SW 1271 (cell line): Measurements from ENCODE around the gene NEBL.
"Not testable (repeated sequence)": the region's sequence is repeated elsewhere in the genome, so short reads cannot be mapped to it uniquely, and the experiment has no call there.

Experiments
- DNase-seq, 2 experiments: peaks; one replicate each; lab custom pipeline; 2025; lab: John Stamatoyannopoulos, UW

The NEBL gene, protein sequence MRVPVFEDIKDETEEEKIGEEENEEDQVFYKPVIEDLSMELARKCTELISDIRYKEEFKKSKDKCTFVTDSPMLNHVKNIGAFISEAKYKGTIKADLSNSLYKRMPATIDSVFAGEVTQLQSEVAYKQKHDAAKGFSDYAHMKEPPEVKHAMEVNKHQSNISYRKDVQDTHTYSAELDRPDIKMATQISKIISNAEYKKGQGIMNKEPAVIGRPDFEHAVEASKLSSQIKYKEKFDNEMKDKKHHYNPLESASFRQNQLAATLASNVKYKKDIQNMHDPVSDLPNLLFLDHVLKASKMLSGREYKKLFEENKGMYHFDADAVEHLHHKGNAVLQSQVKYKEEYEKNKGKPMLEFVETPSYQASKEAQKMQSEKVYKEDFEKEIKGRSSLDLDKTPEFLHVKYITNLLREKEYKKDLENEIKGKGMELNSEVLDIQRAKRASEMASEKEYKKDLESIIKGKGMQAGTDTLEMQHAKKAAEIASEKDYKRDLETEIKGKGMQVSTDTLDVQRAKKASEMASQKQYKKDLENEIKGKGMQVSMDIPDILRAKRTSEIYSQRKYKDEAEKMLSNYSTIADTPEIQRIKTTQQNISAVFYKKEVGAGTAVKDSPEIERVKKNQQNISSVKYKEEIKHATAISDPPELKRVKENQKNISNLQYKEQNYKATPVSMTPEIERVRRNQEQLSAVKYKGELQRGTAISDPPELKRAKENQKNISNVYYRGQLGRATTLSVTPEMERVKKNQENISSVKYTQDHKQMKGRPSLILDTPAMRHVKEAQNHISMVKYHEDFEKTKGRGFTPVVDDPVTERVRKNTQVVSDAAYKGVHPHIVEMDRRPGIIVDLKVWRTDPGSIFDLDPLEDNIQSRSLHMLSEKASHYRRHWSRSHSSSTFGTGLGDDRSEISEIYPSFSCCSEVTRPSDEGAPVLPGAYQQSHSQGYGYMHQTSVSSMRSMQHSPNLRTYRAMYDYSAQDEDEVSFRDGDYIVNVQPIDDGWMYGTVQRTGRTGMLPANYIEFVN

DNA sequence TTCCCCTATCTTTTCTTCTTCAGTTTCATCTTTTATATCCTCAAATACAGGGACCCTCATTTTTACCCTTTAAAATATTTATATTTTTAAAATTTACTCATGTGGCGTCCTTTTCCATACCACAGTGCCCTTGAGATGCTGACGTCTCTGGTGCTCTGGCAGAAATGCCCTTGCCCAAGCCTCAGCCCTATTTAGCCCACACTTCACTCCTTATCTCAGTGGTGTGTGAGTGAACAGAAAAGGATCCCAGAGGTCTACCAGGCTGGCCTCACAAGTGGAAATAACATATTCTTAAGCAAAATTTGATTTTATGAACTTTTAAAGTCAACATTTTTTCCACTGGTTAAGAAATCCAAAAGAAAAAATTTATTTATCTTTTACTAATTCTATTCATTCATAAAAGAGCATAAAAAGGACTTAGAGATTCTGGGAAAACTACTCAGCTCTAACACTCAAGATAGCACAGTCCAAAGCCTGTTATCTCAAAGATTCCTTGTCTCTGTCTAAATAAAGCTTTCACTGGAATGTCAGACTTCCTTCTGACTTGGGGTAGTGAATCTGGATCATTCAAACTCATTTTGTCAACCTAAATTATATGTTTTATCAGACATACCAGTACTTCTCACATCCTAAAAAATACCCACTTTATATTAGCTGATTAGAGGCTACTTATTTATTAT, at the start of gene NEBL:
NEBL (minus strand) TSS at position 166 of the 680 bp plus-strand sequence; CDS start at position 60, 106 bp downstream.
- DNase-seq = no peak

DNA sequence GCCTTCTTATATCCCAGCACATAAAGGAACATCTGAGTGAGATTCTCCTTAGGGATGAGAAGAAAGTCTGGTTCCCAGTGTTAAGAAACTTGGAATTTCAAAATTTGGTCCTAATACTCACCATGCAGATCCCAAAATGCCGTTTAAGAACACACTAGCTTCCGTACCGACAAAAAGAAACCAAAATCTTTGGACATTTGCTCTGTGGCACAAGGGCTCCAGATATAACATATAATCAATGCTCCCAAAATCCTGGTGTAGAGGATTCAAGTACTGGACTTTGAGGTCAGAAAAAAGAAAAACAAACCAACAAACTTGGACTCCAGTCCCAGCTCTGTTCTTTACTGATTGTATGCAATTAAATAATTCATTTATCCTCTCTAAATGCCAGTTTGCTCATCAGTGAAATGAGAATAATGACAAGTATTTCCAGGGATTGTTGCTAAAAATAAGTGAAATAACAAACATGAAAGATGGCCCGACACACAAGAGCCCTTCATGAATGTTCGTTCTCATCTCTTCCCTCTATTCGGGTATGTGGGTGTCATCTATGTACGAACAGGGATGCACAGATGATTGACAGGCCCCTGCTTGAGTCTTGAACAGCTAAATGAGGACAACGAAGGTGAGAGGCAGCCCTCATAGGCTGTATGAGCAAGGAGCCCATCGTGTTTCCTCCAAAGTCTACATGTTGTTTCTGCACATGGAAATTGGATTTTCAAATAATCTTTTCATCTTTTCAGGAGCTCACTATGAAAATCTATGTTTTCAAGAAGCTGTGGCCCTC, 48.6 kb upstream of the NEBL start:
- no peak for DNase-seq

DNA sequence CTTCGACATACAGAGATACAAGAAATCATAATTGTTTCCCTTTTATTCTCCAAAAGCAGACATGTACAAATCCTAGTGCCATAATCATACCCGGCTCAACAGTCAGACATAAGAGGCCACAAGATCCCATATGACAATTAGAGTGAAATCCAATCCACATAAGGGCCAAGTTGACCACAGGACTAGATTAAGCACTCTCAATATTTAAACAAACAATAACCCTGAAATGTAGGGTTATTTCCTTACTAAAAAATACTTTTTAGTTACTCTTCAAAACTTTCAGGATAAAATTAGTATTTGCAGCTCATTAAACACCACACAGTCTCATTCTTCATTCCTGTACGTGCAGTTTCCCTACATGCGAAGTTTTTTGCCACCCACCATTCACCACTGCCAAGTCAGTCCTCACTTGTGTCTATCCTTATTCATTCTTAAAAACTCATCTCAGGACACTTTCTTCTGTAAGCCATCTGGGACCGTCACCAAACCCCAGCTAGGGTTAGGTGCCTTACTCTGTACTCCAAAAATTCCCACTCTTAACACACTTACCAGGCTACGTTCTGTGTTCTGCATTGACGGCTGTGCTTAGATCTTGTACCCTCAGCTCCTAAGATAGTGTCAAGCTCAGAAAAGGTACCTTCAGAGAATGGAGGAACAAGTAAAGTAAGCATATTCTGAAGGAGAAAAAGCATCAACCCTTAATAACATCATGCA, 47.8 kb upstream of the NEBL start:
- DNase-seq = no peak

DNA sequence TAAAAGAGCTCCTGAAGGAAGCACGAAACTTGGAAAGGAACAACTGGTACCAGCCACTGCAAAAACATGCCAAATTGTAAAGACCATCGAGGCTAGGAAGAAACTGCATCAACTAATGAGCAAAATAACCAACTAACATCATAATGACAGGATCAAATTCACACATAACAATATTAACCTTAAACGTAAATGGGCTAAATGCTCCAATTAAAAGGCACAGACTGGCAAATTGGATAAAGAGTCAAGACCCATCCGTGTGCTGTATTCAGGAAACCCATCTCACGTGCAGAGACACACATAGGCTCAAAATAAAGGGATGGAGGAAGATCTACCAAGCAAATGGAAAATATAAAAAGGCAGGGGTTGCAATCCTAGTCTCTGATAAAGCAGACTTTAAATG, 42.3 kb upstream of the NEBL start:
- not testable (repeated sequence) for DNase-seq

DNA sequence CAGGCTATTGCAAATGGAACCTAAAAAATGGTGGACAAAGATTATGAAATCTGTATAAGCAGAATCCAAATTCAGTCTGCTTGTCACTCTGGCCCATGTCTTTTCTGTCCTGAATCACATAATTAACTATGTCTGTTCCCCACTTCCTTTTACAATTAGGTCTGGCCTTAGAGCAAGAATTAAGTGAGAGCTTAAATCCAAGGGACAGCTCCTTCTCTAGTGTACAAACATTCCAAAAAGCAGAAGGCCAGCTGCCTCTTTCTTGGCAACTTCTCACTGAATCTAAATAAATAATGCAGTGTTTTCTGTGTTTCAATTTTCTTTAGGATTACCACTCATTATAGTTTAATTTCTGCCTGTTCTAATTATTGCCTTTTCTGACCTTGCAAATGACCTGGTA, 39.3 kb upstream of the NEBL start:
- no peak for DNase-seq

DNA sequence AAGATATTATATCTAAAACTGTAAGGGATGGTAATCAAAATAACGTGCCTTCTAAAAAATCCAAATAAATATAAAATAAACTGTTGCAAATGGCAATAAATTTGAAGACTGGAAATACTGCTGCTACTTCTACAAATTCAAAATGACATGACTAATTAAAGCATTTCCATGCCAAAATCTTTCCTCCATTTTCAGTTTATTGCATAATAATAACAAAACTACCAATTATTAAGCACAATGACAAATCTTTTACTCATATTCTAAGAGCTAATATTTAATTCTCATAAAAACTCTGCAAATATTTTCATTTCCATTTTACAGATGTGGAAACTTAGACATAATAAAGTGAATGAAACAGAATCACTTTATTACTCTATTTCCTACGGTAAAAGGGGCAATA, 38.8 kb upstream of the NEBL start:
- DNase-seq = no peak

DNA sequence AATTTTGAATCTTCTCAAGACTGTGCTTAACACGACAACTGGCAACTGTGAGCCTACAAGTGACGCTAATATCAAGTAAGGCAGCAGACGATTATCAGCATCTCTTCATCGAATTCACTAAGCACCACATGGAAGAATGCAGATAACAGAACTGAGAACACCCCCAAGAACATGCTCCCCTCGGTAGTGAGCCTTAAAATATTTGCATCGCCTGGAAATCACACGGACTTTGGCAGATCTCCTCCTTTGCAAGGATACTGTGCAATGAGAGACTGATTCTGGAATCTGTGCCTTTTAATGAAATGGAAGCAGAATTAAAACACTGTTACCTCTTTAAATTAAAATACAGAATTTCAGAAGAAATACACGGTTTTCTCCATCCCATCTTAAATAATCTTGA, 38.2 kb upstream of the NEBL start:
- DNase-seq = no peak

DNA sequence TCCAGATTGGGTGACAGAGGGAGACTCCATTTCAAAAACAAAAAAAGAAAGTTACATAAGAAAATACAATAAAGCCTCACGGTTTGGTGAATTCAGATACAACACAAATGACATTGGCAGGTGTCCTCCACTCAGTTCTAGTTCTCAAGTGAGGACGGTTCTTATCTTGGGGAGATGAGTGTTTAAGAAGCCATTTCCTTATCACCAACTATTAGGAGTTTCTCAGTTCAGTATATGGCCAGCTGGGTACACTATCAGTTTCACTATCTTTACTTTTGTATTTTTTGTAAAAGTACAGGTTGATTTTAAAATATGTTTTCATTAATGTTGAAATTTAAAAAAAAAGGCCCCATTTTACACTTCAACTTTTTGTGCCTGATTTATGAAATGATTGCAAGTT, 36.6 kb upstream of the NEBL start:
- DNase-seq = no peak

DNA sequence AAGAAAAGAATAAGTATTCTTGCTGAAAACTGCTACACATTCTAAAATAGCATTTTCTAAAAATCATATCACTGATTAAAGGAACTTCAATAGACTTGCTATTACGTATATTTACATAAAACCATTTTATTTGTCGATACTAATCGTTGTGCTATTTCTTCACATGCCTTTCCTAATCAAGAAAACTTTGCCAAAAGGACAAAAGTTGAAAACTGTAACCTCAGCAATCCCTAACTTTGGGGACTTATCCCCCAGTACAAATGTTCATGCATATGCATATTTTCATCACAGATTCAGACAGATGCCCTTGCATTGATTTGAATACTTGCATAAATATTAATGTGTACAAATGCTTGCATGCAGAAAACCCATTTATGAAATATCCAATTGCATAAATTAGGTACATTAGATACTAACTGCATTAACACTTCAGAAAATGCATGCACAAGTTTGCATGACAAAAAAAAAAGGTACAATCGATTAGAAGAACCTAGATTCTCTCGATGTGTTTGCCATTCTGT, 35.6 kb upstream of the NEBL start:
- no peak for DNase-seq

DNA sequence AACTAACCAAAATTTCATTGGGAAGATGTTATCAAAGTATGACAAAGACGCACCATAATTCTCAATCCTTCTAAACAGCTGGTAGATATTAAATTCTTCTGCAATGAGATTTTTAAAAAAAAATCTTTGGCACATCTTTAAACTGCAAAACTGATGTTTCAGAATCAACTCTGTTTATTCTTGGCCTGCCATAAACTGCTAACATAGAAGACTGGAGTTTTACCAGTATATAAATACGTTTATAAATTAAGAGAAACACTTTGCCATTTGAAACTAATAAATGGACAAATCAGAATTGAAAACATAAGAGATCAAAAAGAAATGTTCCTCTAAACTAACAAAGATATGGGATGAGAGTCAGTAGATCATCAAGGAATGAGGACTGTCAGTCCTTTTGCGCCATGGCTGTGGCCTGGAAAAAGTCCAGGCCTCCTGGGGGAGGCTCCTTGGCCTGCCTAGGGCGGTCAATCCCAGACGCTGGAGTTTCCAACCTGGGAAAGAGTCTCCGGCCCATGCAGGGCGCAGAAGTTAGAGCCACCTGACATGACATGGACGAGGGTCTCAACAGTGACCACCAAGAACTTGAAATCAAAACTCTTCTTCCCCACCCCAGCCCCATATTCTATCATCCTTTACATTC, 34.2 kb upstream of the NEBL start:
- DNase-seq = no peak

DNA sequence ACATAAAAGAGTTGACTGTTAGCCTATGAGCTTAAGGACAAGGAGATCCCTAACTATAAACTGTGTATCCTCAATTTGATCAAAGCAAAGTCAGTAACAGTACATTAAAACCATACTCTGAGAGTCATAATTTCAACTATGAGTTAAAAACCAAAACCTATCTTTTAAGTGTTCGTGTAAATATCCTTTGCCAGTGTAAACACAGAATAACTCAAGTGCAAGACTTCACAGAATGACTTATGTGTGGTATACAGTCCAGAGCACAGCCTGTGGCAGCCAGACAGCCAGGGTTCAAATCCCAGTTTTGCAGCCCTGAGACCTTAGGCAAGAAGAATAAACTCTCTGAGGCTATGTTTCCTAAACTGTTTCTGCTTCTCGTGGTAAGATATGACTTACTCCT, 30.3 kb upstream of the NEBL start:
- DNase-seq = no peak

DNA sequence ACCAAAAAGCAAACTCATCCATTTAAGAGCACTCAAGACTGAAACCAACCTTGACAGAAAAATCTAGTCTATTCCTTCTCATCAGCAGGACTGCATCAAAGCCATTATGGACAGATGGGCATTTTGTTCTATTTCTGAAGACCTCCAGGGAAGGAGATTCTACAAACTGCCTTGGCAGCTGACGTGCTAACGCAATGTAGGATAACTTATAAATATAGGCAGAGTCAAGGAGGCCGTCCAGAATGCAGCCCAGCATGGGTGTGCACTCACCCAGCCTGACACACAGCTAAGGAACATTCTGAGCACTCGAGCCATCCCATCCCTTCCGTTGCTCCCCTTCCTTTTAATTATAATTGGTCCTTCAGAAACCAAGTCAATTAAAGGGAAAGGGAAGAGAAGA, 25.3 kb upstream of the NEBL start:
- DNase-seq = no peak

DNA sequence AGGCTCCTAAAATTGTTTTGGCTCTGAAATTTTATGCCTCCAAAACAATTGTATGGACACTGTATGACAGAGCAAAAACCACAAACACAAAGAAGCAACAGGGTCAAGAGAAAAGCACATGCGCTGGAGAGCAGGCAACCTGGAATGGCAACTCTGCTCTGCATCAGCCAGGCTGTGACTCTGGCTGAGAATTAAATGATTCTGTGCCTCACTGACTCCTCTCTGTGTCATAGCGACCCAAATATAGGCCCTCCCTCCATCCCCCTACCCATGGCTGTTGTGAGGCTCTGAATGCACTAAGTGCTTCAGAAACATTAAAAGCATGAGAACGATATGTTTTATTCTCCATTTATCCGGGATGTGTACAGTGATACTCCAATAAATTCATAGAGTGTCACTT, 24.9 kb upstream of the NEBL start:
- no peak for DNase-seq

DNA sequence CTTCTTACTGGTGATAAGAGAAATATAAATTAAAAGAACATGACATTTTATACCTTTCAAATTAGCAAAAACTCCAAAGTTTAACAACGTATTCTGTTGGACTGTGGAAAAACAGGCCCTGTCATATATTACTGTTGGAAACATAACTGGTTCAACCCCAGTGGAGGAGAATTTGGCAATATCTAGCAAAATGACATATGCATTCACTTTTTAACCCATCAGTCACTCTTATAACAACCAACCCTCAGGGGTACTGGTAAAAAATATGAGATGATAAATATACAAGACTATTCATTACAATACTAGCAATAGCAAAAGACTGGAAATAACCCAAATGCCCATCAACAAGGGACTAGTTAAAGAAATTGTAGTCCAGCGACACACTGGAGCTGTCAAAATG, 22.9 kb upstream of the NEBL start:
- DNase-seq = no peak

DNA sequence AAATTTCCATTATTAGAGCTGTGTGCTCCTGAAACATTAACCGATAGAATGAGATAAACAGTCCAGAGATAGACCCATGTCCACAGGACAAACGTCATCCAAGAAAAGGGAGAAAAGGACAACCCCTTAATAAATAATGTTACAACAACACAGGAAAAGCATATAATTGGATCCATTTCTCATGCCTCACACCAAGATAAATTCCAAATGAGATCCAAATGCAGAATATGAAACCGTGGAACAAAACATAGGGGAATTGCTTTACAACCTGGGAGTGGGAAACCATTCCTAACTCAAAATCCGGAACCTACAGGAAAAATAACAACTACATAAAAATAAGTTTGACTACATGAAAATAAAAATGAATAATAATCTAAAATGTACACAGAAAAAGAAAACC, 22.4 kb upstream of the NEBL start:
- DNase-seq = no peak

DNA sequence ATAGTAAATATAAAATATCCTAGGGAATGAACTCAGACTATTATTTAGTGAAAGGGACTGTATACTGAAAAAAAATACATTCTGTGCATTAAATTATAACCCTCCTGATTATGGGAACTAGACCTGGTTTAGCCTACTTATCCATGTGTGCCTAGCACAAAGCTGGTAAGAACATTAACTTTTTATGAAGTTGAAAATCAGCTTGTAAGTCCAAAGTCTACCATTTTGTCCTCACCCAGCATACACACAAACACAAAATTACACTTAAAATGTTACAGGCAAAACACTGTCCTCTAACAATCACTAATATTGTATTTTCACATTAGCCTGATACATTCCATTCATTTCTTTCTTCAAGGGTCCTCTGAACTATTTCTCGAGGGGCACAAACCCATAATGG, 19.9 kb upstream of the NEBL start:
- DNase-seq = no peak

DNA sequence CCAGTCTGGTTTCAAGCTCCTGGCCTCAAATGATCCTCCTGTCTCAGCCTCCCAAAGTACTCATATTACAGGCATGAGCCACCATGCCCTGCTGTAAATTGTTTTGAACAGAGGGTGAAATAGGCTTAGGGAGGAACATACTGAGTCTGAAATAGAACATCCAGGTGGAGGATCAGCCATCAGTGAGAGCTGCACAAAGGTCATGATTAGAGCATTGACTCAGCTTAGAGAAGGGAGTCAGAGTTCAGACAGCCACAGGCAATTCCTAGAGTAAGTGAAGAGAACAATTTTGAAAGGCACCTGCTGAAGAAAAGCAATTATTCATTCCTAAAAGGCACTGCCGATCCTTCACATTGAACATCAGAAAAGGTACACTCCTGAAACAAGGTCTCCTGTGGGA, 15.9 kb upstream of the NEBL start:
- no peak for DNase-seq

DNA sequence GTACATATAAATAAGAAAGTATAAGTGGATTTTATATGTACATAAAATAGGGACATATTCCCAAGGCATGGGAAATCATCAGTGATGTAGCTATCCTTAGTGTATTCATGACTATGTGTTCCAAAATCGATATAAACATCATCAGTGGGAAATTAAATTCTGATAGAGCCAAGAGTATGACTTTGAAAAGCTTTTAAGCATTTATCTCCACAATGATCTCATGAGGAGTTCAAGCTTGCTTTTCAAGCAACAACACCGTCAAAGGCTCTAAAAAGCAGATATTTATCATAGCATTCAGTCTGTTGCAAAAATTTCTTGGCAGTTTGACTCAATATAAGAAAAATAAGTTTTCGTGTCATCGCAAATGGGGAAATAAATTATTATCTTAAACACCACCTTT, 14.5 kb upstream of the NEBL start:
- no peak for DNase-seq

DNA sequence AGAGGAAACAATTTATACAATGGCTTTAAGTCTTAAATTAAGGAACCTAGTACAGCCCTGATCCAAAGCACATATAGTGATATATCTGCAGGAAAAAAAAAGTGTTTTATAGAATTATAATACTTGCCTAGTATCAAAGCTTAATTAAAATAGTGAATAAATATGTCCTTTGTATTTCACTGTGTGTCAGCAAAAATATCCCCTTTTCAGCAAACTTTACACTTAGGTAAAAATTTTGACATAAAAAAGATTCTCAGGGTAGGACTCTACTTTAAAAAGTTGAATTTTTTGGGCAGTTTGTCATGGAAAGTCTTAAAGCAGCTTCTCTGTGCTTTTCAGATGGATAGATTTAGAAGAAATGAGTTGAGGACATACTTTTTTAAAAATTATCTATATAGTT, 12.7 kb upstream of the NEBL start:
- DNase-seq = no peak

DNA sequence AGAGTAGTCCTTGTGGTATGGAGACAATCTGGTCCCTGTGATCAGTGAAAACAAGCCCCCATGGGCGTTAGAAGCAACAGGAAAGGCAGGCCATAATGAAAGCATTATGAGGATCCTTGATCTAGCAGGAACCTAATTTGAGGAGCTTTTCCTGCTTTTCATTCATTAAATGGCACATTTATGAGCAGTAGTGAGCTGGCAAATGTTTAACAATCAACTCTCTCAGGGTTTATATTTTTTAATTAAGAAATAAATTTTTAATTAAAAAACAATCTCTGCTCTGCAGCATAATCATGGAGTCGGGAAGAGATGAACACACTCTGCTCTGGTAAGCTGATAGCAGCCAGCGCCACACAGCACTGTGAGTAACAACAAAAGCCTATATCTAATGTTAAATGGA, 11.3 kb upstream of the NEBL start:
- DNase-seq = no peak
